Stimulated activated CD8-positive, alpha-beta memory T cell treated with anti-CD3 and anti-CD28 coated beads, Interleukin-4, amount 100 ng/mL, for 48 hours (primary cell): ENCODE results near the gene C2orf66.

ENCODE experiments used
- DNase-seq: peaks from one replicate; pipeline ENCODE4 v3.0.0-alpha.2; 2020

The C2orf66 gene

DNA sequence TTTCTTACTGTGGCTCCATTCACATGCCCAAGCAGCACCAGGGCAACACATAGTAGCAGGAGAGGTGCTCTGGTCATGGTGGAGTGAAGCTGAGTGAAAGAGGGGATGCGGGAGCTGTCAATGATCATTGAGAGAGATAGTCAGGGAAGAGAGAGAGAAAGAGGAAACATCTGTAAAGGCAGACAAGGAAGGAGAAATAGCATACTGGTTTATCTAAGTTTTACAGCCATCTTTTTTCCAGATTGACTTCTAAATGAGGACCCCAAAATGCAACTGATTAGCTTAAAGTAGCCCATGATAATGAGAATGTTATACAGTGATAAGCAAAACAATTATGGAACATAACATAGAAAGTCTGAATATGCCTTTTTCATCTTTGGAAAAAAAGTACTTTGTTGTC is at the start of gene C2orf66:
TSS of gene C2orf66 (minus strand) at position 96 of the 400 bp plus-strand sequence. CDS start at position 77, 19 bp downstream.
- no peak for DNase-seq

DNA sequence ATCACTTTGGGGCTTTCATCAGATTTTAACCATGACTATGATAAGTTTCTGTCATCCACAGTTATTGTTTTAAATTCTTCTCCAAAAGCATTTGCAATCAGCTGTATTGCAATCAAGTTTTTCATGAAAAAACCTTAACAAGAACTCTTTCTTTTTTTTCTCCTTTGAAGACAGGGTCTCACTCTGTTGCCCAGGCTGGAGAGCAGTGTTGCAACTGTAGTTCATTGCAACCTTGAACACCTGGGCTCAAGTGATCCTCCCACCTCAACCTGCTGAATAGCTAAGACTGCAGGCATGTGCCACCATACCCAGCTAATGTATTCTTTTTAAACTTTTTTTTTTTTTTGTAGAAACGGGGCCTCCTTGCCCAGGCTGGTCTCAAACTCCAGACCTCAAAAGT is 45.5 kb upstream of the C2orf66 start:
- no peak for DNase-seq

DNA sequence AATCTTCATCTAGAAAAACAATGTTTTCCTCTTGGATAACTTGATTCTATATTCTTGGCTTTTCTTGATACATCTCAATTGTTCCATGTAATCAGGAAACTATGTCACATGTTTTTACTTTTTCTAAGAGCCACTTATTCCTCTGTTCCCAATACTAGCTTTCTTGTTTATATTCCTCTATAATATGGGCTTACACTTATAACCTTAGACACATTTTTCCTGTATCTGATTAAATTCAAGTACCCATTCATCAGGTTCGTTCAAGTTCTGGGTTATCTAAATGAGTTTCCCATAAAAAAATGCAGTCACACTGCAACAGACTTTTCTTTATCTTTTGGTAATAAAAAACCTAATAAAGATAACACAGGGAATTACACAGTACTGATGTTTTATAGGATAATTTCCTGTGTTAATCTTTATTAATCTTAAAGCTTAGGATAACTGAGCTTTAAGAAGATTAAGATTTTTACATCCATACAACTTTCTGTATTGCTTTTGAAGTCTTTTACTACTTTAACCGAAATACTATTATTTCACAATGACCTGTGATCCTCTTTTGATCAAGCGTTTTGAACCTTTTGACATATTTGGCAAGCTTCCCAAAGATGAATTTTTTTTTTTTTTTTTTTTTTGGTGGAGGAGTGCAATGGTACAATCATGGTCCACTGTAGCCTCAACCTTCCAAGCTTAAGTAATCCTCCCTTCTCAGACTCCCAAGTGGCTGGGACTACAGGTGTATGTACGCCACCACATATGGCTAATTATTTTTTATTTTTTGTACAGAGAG is 44.3 kb upstream of the C2orf66 start:
- no peak for DNase-seq

DNA sequence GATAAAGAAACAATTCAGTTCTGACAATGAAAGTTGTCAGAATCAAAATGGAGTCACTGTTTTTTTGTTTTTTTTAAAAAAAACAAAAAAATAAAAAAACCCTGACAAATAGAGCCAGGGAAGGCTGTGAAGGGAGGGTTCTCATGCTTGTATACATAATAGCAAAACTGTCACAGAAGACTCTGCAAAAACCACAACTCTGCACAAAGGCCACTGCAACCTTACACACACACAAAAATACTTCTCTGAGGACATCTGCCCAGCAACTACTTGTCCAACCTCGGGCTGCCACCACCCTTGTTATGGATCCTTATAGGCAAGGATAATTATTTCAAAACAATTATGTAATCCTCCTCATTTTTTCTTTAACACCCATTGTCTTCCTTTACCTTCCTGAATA is 41.9 kb upstream of the C2orf66 start:
- DNase-seq: no peak

DNA sequence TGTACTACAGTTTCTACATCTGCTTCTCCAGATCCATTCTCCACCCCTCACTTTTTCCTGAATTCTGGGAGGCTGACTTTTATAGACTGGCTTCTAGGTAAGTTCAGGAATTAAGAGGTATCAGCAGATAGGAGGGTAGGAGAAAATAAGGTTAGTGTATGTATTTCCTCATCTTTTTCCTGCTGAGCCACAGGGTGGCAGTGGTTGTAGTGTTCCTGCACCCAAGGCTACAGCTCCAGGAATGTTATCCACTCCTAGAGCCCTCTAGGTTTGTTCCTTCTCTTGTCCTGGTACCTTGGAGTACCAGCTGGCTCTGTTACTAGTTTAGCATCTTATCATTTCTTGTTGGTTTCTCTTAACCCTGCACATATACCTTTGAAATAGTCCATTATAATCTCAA is 40.7 kb upstream of the C2orf66 start:
- DNase-seq: no peak

DNA sequence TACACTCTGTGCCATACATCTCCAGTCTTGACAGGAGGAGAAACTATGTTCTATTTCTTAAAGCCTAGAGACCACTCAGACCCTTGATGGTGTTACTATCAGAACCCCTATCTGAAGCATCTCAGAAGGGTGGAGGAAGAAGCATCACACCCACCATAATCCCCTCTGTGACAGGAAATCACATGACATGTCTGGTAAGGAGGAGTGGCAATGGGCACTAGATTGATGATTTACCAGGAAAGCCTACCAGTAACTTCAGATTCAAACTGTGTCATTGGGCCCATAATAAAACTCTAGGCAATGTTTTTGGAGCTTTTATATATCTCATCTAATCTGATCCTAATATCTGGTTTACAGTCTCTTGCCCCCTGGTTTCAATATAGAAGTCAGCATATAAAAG is 37.1 kb upstream of the C2orf66 start:
- no peak for DNase-seq

DNA sequence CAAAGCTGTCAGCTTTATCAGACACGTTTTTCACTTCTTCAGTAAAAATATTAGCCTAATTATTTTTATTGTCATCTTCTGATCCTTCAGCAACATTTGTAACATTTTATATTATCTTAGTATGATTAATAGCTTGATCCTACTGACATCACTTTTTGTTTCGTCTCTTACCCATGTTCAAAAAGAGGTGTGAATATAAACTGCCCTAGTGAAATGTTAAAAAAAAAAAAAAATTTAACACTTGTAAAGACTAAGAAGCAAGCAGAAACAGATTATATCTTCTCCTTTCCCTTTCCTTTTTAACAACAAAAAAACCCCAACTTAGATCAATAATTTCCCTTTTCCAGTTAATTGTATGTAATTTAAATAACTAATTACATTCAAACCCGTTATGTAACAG is 36.2 kb upstream of the C2orf66 start:
- DNase-seq: no peak

DNA sequence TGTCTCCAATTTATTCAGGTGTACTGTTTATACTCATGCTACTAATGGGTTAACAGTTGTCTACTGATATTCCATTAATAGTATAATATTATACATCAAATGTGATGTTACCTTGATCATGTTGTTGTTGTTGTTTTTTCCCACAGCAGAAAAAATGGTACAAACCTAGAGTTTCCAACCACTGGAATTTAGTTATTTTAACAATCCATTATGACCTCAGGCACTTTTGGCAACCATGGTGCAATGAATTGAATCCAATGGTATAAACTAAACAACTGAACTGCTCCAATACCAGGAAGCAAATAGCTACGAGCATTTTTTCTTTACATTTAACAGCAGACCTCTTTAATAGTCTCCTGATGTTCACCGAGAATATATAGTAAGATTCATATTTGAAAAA is 31.0 kb upstream of the C2orf66 start:
- DNase-seq: no peak

DNA sequence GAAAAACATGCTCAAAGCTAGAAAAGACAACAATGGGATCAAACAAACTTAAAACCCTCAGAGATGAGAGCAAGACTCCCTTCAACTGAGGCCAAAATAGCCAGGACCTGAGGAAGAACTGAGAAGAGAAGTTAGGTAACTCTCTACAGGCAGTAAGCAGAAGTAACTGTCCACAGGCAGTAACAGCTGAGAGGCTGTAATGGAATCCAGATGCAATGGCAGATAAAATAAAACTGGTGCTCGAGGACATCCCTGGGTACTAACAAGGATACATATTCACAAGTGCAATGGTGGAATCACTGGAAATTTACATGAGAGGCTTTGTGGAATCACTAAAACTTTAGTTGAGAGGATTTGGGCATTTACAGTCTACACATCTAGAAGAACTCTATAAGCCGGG is 30.4 kb upstream of the C2orf66 start:
- no peak for DNase-seq

DNA sequence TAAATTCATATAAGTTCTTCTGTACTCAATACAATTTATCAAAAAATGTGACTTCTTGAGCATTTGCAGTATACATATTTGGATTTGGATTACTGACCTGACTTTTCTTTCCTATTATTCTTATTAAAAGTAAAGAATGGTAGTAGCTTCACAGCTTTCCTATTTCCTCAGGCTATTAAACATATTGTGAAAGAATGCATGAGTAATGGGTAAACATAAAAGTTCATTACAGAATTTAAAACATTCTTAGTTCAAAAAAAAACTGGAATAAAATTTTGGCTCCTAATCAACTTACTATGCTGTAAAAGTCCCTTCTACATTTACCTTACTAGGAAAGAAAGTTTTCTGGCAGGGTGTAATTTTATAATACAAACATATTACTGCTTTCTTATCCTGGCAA is 27.3 kb upstream of the C2orf66 start:
- DNase-seq: no peak

DNA sequence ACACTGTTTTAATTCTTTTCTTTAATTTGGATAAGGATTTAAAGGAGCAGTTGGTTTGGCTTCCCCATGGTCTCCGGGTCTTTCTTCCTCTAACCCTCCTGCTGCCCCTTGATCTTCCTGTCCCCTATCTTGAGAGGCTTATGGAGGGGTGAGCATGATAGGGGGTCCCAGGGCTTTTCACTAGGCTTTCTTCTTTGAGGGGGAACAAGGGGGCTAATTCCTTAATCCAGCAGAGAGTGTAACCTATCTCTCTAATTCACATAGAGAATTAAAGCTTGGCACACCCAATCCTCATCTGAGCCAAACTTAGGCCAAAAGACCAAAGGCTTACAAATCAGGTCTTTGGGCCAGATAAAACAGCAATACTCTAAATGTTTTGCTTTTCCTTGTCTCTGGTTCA is 21.5 kb upstream of the C2orf66 start:
- DNase-seq: no peak

DNA sequence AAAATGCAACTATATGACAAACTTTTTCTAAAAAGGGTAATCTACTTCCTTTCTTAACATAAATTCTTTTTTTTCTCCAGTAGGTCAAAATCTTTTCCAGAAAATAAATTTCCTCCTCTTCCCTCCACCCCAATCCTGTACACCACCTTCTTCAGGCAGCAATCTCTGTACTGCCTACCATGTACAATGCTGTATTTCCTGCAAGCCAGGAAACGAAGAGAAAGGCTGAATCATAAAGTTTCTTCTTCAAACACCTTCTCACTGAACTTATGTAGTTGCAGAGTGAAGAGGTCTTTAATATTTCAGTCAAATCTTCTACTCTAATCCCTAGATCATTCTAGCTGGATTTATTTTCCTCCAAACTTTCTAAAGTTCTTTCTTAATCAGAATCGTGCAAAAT is 18.2 kb upstream of the C2orf66 start:
- no peak for DNase-seq

DNA sequence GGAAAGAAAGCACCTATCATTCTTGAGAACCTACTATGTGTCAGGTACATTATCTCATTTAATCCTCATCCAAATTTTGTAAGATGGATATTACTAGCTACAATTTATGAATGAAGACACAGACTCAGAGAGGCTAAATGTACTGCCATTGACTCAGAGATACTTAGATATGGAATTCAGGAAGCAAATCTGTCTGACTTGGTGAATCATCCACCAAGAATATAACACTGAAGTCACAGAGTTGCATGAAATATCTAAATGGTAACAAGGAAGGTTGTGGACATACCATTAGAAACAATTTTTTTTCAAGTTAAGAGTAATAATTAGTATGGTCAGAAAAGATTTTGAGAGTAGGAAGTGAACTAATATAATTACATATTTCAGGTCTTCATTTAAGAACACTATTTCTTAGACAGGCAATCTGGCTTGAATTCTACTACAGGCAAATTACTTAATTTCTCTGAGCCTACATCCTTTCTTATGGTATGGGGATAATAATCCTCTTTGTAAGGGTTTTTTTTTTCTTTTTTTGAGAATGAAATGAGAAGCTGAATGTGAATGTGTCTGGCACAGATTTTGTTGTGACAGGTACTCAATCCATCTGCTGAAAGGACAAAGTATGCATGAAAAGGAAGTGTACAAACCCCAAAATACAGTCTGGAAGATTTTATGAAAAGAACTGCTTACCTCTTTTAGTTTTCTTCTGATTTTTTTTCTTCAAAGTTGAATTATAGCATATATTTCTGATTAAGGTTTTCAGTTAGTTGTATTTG is 14.8 kb upstream of the C2orf66 start:
- DNase-seq: no peak

DNA sequence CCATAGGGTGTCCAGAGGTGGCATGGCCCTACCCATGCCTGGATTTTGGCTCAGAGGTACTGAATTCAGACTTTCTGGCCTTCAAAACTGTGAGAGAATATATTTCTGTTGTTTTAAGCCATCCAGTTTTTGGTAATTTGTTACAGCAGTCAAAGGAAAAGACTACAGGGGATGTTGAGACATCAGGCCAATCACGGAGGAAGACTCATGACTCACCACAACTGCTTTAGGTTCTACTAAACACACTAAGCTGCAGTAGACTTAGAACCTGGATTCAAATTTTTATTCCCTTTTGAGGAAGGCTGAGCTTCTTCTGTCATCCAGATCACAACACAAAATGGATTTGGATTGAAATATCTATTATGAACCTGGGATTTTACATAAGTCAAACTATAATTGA is 12.0 kb upstream of the C2orf66 start:
- DNase-seq: no peak

DNA sequence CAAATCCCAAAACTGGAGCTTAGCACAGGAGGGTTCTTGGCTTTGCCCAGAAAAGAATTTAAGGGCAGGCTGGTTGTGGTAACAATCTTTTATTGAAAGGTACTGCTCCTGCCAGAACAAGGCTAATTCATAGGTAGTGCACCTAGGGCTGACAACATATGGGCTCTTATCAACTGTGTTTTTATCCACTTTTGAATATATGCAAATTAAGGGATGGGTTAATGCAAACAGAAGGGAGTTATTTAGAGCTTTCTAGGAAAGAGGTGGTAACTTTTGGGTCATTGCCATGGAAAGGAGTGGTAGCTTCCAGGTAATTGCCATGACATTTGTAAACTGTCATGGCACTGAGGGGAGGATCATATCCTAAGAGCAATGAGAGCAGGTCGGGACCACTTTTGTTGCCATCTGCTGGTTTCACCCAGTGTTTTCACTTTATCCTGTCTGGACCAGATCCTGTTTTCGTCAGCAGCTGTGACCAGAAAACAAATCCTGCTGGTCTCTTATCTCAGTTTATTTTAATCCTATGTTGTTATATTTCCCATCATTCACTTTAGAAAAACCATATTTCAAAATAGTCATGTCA is 981 bp downstream of the C2orf66 start:
- DNase-seq: no peak

DNA sequence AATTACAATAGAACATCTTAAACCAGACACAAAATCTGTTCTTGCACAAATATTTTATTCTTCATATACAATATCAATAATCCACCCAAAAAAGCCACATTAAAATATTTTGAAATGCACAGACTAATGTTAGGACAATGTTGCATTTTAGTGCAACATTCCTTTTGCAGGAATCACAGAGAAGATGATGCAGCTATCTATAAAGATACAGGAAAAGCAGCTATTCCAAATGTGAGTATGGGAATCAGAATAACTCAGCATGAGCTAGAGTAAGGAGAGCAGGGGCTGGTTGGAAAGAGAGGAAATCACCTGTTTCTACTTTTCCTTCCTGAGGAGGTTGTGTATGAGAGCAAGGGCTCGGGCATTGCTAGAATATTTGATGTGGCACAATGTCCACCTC is 4.8 kb downstream of the C2orf66 start:
- no peak for DNase-seq

DNA sequence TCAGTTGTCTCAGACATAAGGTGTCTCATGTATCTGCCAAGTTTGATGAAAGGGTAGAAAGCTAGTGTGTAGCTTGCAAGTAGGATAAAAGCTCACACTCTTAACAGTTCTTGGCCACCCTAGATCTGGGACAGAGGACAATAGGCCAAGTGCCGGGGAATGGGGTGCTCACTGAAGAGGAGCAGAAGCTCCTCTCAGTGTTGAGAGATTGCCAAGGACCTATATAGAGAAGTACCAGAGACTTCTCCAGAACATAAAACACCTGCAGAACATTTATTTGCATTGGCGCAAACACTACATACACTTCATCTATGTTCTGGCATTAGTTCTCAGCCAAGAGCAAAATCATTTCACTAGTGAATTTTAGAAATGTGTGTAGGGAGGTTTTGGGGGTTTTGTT is 6.8 kb downstream of the C2orf66 start:
- DNase-seq: no peak

DNA sequence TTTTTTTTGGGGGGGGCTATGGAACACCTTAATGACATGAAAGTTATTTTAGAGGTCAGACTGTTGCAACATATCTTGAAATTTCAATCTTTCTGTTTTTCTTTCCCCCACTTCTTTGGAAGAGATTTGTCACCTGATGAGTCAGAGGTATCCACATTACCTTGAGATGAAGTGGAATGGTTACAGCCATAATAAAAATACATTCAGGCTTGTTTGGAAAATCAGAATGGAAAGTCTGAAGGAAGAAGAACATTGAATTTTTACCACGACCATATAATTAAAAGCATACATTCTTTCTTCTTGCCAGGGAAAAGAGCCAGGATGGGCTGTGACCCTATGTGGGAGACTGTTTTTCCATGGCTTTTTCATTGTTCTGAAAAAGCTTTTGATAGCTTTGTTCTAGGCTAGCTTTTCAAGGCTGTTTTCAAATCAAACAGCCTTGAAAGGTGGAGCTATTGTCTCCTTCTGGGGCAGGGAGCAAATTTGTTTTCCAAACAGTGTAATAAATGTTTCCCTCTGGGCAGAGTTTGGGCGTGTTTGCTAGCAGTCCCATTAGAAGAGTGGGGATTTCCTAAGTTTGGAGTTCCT is 7.4 kb downstream of the C2orf66 start:
- no peak for DNase-seq

DNA sequence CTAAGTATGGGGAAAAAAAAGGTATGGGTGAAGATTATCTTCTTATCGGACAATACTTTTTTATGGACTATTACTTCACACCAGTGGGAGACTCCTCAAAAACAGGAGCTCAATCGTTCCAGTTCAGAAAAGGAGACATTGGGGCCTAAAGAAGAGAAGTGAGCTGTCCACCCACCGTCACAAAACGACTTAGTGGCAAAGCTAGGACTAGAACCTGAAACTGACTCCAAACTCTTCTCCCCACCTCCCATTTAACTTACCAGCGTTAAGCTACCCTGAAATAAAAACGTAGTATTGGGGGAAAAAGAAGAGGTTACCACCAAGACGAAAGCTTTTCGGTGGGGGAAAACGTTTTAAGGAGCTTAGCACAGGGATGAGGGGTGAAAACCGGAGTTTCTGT is 10.2 kb downstream of the C2orf66 start:
- DNase-seq: no peak

DNA sequence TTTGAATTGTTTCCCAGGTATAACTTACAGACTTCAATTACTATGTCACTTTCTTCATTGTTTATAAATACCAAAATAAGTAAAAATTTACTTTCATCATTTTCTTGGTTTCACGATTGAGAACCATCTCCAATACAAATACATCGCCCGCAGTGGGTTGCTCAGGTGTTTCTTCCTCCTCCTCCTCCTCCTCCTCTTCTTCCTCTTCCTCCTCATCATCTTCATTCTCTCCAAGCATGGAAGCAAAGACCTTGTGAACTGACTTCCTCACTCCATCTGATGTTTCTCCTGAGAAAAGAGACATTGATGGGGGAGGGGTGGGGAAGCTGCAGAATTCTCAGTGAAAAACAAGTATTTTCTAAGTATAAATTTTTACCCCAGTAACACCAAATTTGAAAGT is 16.3 kb downstream of the C2orf66 start:
- DNase-seq: no peak

DNA sequence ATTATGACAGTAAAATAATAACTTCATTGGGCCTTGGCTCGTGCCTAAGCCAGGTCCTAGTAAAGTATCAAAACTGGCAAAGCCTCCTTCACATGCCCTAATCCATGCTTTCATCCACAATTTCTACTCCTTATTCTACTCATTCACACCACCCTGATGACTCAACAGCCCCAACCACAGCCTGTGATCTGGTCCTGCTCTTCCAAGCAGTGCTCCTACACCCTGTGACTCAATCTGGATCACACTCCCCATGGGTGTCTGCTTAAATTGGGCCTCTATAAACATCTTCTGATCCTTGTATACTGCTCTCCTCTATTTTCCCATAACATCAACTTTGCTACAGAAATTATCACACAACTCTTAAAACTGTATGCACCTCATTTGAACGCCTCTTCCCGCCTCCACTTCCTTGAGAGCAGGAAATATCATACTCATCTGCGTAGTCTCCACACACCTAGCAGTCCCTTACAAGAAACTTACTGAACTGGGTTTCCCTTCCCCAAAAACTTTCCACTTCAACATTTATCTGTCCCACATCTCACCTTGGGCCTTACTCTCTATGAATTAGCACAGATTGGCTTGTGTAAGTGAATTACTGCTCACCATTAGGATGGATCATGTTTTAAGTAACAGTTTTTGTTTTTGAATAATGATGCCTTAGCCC is 25.6 kb downstream of the C2orf66 start:
- peak; percentile 46 for DNase-seq

DNA sequence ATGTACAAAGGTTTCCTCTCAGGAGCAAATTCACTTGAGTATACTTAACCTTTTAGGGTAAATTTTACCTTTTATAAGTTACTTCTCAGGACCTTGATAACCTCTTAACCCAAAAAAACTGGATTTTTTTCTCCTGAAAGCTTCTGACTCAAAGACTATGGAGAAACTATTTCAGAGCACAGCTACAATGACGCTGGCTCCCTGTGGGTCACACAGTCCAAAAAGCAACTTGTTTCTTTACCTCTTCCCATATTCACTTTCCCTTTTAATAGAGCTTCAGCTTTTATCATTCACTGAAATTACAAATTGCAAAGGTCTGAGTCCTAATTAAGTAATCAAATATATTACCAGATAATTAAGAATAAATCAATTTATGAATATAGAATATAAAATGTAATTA is 42.1 kb downstream of the C2orf66 start:
- DNase-seq: no peak

DNA sequence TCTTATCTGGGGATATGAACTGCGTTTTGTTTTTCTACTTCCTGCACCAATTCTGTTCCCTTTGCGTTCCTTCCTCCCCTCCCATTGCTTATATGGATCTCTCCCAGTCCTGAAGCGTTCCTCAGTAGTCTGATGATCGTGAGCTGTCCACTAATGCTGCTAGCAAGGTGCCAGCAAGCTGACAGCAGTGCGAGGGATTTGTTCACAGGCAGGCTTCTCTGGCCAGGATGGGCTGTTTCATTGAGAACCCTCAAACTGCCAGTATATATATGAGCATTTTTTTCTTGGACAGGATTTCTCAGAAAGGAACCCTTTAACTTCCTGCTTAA is 49.8 kb downstream of the C2orf66 start:
- DNase-seq: no peak
